ENCODE results near the gene YTHDC1.

YTHDC1 gene

DNA sequence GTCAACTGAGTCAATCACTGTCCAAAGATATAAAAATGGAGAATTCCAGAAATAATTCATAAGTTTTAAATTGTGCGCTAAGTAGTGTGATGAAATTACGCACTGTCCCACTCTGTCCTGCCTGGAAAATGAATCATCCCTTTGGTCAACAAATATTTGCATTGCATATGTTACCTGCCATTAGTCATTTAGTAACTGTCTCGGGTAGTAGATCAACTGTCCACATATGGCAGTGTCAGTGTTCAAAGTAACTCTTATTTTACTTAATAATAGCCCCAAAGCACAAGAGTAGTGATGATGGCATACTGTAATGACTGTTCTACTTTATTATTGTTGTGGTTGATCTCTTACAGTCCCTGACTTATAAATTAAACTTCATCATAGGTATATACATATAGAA, 3.4 kb downstream of the YTHDC1 start:
- H2AFZ ChIP-seq (ENCODE audit: low read length): no peak overlapping the region
- H3K9me2 ChIP-seq (replicated peaks; ENCODE audit: insufficient read depth, low read length): no peaks in the 10 kb centered on the region
- H3K27ac ChIP-seq (ENCODE audit: low read length): no peak overlapping the region
- peaks cover 57% of the 10 kb centered on the region for H4K20me1 ChIP-seq (ENCODE audit: insufficient read depth, low read length)
- no peak for TF ChIP-seq EZH2phosphoT487 (IDR thresholded peaks at IDR 0.05; ENCODE audit: low read length)
- TF ChIP-seq, protein P1, sequence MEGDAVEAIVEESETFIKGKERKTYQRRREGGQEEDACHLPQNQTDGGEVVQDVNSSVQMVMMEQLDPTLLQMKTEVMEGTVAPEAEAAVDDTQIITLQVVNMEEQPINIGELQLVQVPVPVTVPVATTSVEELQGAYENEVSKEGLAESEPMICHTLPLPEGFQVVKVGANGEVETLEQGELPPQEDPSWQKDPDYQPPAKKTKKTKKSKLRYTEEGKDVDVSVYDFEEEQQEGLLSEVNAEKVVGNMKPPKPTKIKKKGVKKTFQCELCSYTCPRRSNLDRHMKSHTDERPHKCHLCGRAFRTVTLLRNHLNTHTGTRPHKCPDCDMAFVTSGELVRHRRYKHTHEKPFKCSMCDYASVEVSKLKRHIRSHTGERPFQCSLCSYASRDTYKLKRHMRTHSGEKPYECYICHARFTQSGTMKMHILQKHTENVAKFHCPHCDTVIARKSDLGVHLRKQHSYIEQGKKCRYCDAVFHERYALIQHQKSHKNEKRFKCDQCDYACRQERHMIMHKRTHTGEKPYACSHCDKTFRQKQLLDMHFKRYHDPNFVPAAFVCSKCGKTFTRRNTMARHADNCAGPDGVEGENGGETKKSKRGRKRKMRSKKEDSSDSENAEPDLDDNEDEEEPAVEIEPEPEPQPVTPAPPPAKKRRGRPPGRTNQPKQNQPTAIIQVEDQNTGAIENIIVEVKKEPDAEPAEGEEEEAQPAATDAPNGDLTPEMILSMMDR (IDR thresholded peaks at IDR 0.05; ENCODE audit: low read length): no peak
- no peak for TF ChIP-seq EZH2 (optimal IDR thresholded peaks at IDR 0.05; ENCODE audit: low read depth, low read length)
- DNase-seq: no peak
- H3F3A ChIP-seq (ENCODE audit: insufficient read depth, low read length): no peaks in the 10 kb centered on the region
- peaks cover 85% of the 10 kb centered on the region for H3K79me2 ChIP-seq (ENCODE audit: low read length)
- no peaks in the 10 kb centered on the region for H3K36me3 ChIP-seq (replicated peaks; ENCODE audit: insufficient read depth, low read length)
- no peaks in the 10 kb centered on the region for H3K9me3 ChIP-seq (replicated peaks; ENCODE audit: insufficient read depth, low read length)
- no peaks in the 10 kb centered on the region for H3K27me3 ChIP-seq (replicated peaks; ENCODE audit: insufficient read depth, low read length)
- no peak overlapping the region for H3K9ac ChIP-seq (ENCODE audit: low read length)
- no peak overlapping the region for H3K4me2 ChIP-seq (ENCODE audit: low read depth, low read length)
- H3K4me3 ChIP-seq (ENCODE audit: low read length): no peak overlapping the region
- peaks cover 20% of the 10 kb centered on the region for H3K4me1 ChIP-seq (ENCODE audit: low read length)

- Histone ChIP-seq H3K4me3 (ENCODE audit: low read length) (no peak overlapping the region), H3K27ac (ENCODE audit: low read length) (no peak overlapping the region), H3K4me1 (ENCODE audit: low read length) (peaks cover 20% of the 10 kb centered on the region), H3K9ac (ENCODE audit: low read length) (no peak overlapping the region), H3F3A (ENCODE audit: insufficient read depth, low read length) (no peaks in the 10 kb centered on the region), H3K4me2 (ENCODE audit: low read depth, low read length) (no peak overlapping the region), H3K79me2 (ENCODE audit: low read length) (peaks cover 100% of the 10 kb centered on the region), H3K27me3 (replicated peaks; ENCODE audit: insufficient read depth, low read length) (no peaks in the 10 kb centered on the region), H3K36me3 (replicated peaks; ENCODE audit: insufficient read depth, low read length) (no peaks in the 10 kb centered on the region), H4K20me1 (ENCODE audit: insufficient read depth, low read length) (peaks cover 73% of the 10 kb centered on the region), H3K9me3 (replicated peaks; ENCODE audit: insufficient read depth, low read length) (no peaks in the 10 kb centered on the region), H2AFZ (ENCODE audit: low read length) (no peak overlapping the region), H3K9me2 (replicated peaks; ENCODE audit: insufficient read depth, low read length) (no peaks in the 10 kb centered on the region)
- no peak for DNase-seq
- TF ChIP-seq EZH2phosphoT487 (IDR thresholded peaks at IDR 0.05; ENCODE audit: low read length): no peak
- TF ChIP-seq EZH2 (optimal IDR thresholded peaks at IDR 0.05; ENCODE audit: low read depth, low read length): no peak
- TF ChIP-seq, protein P1 (IDR thresholded peaks at IDR 0.05; ENCODE audit: low read length): no peak
Measured at GRCh38 chr4:68344785-68345184, 5.1 kb downstream of the YTHDC1 start.

GRCh38 chr4:68344049-68344448, 5.8 kb downstream of the YTHDC1 start:
- Histone ChIP-seq H2AFZ (ENCODE audit: low read length) (no peak overlapping the region), H3K27me3 (replicated peaks; ENCODE audit: insufficient read depth, low read length) (no peaks in the 10 kb centered on the region), H3K9me3 (replicated peaks; ENCODE audit: insufficient read depth, low read length) (no peaks in the 10 kb centered on the region), H3K36me3 (replicated peaks; ENCODE audit: insufficient read depth, low read length) (no peaks in the 10 kb centered on the region), H3K4me1 (ENCODE audit: low read length) (peaks cover 20% of the 10 kb centered on the region), H3K9ac (ENCODE audit: low read length) (no peak overlapping the region), H4K20me1 (ENCODE audit: insufficient read depth, low read length) (peaks cover 81% of the 10 kb centered on the region), H3K4me3 (ENCODE audit: low read length) (no peak overlapping the region), H3K27ac (ENCODE audit: low read length) (no peak overlapping the region), H3F3A (ENCODE audit: insufficient read depth, low read length) (no peaks in the 10 kb centered on the region), H3K9me2 (replicated peaks; ENCODE audit: insufficient read depth, low read length) (no peaks in the 10 kb centered on the region), H3K4me2 (ENCODE audit: low read depth, low read length) (no peak overlapping the region), H3K79me2 (ENCODE audit: low read length) (peaks cover 100% of the 10 kb centered on the region)
- TF ChIP-seq, protein P1 (IDR thresholded peaks at IDR 0.05; ENCODE audit: low read length): no peak
- no peak for DNase-seq

Data from MM.1S (cell line).